GM19324 (cell line): ENCODE data around the gene TMEM86B.
"Not testable (repeated sequence)": the region's sequence is repeated elsewhere in the genome, so short reads cannot be mapped to it uniquely, and the experiment has no call there.

Experiments
- ATAC-seq: cut with Tn5 transposase; IDR thresholded peaks from one replicate; pipeline ENCODE4 v1.9.1; 2021; ENCODE audit warnings: mild to moderate bottlenecking, moderate library complexity; ENCODE audit not compliant: unreplicated experiment, low FRiP score

TMEM86B gene

DNA sequence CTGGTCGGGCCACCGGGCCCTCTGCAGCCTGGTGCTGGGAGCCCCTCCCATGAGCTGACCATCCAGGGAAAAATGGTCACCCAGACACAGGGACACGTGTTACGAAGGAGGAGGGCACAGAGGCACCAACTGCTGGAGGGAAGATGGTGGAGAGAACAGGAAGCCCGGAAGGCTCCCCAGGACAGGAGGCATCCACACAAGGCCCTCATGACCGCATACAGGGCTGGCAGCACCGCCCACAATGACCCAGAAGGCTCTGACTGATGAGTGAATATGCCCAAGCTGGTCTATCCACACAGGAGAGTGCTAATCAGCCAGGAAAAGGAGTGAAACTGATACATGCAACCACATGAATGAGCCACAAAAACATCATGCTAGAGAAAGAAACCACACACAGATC, 14.0 kb upstream of the TMEM86B start:
- ATAC-seq, result no peak

- ATAC-seq, result no peak
These were observed 13.4 kb upstream of the TMEM86B start for GRCh38 chr19:55241935-55242464.

GRCh38 chr19:55241143-55241934, 12.8 kb upstream of the TMEM86B start:
- ATAC-seq, result no peak

GRCh38 chr19:55240713-55241020, 12.1 kb upstream of the TMEM86B start:
- no peak for ATAC-seq

DNA sequence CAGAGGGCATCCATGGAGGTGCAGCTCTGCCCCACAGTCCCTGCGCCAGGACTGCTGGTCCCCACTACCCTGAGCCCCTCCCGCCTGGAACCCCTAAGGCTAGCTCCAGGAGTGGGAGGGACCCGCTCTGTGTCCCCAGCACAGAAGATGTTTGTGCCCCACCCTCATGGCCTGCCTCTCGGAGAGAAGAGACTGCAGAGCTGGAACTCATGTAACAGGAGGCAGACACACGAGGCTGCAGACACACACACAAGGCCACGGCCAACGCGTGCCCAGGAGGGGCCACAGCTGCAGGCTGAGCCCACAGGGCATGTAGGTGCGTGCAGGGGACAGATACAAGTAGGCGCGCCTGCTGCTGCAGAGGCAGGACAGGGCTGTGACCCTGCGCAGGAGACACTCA, 10.4 kb upstream of the TMEM86B start:
- ATAC-seq, result no peak

DNA sequence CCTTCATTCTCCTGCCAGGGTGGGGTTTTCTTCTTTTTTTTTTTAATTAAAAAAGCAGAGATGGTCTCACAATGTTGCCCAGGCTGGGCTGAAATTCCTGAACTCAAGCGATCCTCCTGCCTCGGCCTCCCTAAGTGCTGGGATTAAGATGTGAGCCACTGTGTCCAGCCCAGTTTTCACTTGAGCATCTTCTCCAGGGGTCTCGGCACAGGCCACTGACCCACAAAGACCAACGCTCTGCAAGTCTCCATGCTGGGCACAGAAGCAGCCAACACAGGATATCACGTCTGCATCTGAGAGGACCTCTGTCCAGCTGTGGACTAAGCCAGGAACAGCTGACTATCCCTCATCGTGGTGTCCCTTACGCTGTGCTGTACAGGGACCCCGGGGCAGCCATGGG, 9.5 kb upstream of the TMEM86B start:
- no peak for ATAC-seq

- ATAC-seq, result no peak
These were observed 4.4 kb upstream of the TMEM86B start for GRCh38 chr19:55232986-55233385.

GRCh38 chr19:55232286-55232602, 3.7 kb upstream of the TMEM86B start:
- ATAC-seq, result no peak

DNA sequence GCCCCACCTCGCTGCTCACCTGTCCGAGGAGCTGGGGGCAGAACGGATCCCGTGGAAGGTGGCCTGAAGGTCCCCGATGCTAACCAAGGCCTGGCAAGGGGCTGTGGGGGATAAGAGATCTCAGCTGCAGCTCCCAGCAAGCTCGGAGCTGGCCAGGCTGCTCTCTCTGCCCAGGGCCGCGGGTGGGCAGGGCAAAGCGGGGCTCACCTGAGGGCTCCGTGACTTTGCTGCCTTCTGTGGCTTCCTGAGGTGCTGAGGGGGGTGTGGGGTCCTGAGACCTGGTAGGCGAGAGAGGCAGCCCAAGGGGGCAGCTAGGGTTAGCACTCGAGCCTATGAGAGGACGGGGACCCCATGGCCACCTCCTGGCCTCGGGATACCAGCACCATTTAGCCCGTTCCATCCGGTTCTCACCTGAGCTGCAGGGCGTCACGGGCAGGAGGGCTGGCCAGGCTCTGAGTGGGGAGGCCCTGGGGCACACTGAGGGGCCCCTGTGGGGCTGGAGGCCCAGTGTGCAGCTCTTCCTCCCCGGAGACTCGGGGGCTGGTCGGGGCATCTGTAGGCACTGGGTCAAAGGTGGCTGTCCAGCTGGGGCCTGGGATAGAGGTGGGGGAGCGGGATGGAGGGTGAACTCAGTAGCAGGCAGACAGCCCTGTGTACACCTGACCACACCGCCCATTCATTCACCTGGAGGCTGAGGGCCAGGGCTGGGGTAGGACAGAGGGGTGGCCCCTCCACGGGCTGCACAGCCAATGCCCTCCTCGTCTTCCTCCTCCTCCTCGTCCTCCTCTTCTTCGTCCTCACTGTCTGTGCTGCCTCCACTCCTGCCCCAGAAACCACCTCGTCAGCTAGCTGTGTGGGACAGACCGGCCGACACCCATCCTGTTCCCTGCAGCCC, 3.1 kb upstream of the TMEM86B start:
- ATAC-seq, result no peak

GRCh38 chr19:55230780-55231179, 2.2 kb upstream of the TMEM86B start:
- ATAC-seq, result no peak

DNA sequence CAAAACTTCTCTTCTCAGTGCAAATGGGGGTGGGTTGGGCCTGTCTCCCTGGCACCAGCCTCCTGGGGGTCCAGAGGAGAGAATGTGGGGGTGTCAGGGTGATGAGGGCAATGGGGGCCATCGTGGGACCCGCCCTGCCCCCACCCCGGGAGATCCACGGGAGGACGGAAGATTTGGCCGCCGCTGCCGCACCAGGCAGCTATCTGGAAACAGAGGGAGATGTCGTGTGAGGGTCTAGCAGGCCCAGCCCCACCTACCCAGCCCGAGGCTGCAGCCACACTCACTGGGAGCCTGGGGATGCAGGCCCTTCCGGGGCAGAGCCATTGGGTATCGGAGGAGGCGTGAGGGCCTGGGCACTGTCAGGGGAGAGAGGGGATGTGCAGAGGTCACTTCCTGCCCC, 1.8 kb upstream of the TMEM86B start:
- ATAC-seq, result no peak

- no peak for ATAC-seq
These were observed 1.2 kb upstream of the TMEM86B start for GRCh38 chr19:55229789-55230182.

GRCh38 chr19:55229145-55229788, 704 bp upstream of the TMEM86B start:
- ATAC-seq, result no peak

- no peak for ATAC-seq
These were observed 560 bp downstream of the TMEM86B start for GRCh38 chr19:55228015-55228391.

DNA sequence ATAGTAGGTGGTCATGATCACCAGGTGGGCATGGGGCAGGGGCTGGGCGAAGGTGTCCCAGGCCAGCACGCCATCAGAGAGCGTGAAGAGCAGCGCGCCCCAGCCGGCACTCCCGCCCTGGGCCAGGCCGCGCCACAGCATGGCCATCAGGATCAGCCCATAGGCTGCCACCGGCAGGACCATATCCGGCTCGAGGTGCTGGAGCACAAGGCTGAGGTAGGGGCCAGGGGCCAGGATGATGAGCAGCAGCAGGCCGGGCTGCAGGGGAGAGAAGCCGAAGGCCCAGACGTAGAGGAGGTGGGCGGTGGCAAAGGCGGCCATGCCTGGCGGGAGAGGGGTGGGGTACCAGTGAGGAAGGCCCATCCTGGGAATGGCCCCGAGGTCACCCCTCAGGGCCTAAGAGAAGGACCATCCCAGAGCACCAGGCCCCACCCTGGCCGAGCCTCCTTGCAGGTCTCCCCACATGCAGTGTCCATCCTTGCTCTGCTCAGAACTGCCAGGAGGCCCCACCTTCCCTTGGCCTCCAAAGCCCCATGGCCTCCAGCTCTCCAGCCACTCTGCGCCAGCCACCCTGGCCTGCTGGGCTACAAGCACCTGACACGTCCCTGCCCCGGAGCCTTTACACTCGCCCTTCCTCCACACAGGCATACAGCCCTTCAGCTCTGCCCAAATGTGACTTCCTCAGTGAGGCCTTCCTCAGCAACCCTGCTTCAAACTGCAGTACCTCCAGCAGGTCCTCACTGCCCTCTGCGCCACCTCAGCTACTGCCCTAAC, 1.1 kb downstream of the TMEM86B start:
- no peak for ATAC-seq

DNA sequence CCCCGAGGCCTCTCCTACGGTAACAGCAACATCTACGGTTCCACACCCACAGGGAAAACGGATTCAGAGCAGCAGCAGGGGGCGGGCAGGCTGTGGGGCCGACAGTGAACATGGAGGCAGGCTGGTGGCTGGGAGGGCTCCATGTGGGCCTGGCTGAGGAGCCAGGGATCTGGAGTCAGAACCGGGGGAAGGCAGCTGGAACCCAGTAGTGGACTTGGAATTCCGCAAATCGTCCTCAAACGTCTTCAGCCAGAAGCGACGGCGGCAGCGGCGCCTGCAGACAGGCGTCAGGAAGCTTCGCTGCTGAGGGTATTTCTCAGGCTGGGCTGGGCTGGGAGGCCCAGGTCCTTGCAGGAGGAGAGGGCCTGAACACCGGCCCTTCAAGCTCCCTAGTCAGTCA, 1.8 kb downstream of the TMEM86B start:
- ATAC-seq, result no peak

DNA sequence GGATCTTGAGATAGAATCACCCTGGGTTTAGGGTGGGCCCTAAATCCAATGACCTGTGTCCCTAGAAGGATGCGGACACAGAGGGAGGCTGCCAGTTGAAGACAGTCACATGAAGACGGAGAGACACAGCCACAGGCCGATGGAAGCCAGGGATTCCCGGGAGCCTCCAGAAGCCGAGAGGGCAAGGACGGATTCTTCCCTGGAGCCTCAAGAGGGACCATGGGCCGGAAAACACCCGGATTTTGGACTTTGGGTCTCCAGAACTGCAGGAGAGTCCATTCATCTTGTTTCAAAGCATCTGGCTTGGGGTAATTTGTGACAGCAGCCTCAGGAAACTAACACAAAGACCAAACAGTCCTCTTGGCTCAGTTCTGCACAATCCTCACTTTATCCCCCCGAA, 2.3 kb downstream of the TMEM86B start:
- ATAC-seq, result no peak

- no peak for ATAC-seq
These were observed 3.1 kb downstream of the TMEM86B start for GRCh38 chr19:55225415-55225958.

GRCh38 chr19:55224679-55225414, 3.7 kb downstream of the TMEM86B start:
- not testable (repeated sequence) for ATAC-seq
